KOPT-K1 (cell line): ENCODE data around the gene C2.
"Not testable (repeated sequence)": the region's sequence is repeated elsewhere in the genome, so short reads cannot be mapped to it uniquely, and the experiment has no call there.

Experiments
- H3K27ac ChIP-seq: fragments of 200-600 bp; sonication (generic); 2 replicates; pipeline ENCODE4 v1.5.1; 2016; ENCODE audit warnings: antibody characterized with exemption, mild to moderate bottlenecking, low read depth, low read length; ENCODE audit not compliant: poor library complexity, severe bottlenecking
- H3K36me3 ChIP-seq: fragments of 200-600 bp; sonication (generic); 2 replicates; pipeline ENCODE4 v1.5.1; 2017; ENCODE audit warnings: antibody characterized with exemption, mild to moderate bottlenecking, low read length, moderate library complexity; ENCODE audit not compliant: insufficient read depth
- H3K9me3 ChIP-seq: fragments of 200-600 bp; sonication (generic); 2 replicates; pipeline ENCODE4 v1.5.1; 2017; ENCODE audit warnings: antibody characterized with exemption, low read length, mild to moderate bottlenecking; ENCODE audit not compliant: insufficient read depth, poor library complexity, severe bottlenecking

Gene C2

GRCh38 chr6:31892821-31893220, 34.7 kb upstream of the C2 start:
- Histone ChIP-seq H3K36me3 (peaks cover 79% of the 10 kb centered on the region), H3K9me3 (no peaks in the 10 kb centered on the region), H3K27ac (no peak overlapping the region)

DNA sequence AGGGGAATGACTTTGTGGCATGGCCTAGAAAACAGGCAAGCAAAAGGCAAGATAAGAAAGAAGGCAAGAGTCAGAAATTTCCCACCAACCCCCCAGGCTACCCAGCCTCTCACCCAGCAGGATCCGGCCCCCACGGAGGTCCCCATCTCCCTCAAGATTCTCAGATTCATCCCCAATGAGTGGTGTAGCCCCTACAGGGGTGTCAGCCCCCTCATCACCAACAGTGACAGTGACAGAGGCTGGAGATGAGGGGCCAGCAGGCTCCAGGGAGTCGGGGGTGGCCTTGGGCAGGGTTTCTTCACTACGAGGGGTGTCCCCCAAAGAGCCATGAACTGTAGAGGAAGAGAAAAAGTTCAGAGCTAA, 31.0 kb upstream of the C2 start:
- Histone ChIP-seq H3K27ac (peak overlapping the region; percentile 84), H3K9me3 (no peaks in the 10 kb centered on the region), H3K36me3 (peaks cover 48% of the 10 kb centered on the region)

GRCh38 chr6:31896856-31897611, 30.5 kb upstream of the C2 start:
- H3K36me3 ChIP-seq, result peaks cover 42% of the 10 kb centered on the region
- peak overlapping the region; percentile 84 for H3K27ac ChIP-seq
- H3K9me3 ChIP-seq, result no peaks in the 10 kb centered on the region

DNA sequence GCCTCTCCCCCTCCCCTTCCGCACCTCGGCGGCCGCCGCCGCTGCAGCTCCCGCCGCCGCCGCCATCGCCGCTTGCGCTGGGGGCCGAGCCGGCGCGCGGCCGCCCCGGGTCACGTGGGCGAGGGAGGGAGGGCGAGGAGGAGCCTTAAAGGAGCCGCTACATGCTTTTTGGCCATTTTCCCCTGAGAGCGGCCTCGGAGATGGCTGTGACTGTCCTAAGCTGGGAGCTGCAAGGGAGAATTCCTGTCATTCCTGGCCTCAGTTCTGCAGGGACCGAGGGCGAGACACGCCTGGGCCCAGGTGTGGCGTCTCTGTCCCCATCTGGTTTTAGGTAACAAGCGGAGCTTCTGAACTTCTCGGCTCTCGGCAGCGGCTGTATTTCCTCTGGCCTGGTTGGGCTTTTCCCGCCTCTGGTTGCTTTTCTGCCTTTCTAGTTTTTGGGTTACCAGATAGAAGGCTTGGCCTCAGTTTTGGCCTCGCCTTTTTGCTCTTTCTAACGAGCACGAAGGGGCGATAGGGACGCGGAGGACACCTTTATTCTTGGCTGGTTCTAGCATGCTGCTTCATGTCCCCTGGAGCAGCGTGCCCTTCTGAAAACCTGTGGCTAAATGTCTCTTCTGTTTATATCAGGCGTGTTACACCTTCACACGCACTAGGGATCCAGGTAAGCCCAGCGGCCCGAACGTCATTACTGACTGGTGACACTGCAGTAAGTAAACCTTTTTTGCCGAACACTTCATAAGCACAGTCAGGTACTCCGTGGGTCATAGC, 29.7 kb upstream of the C2 start, which contains the start of gene EHMT2:
Gene EHMT2 (minus strand): TSS at position 87 of the 771 bp plus-strand sequence. CDS start 21 bp downstream, at position 66.
- H3K36me3 ChIP-seq, result peaks cover 35% of the 10 kb centered on the region
- H3K9me3 ChIP-seq, result no peaks in the 10 kb centered on the region
- peak within 1 kb of the TSS; percentile 84 for H3K27ac ChIP-seq

DNA sequence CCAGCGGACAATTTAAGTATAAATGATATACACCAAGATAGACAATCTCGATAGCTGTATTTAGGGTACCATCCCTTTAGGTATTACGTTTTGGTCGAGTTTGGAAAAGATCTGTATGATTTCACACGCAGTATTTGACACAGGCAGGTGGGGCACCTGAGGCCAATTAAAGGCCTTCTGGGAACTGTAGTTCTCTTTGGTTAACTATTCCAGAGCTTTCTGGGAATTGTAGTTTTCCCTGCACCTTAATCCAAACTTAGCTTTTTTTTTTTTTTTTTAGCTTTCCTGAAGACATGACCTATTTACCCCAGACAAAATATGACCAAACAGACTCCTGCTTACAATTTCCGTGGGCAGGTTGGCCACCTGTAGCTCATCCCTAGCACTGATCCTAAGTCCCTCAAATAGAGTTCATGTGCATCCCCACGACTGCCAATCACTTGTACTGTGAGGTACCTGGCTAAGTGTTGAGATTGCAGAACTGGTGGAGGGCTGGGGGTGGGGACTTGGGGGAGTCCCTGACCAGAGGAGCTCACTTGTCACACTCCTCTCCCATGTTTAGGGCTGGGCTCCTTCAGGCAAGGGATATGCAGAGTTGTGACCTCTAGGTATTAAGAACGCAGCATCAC, 29.0 kb upstream of the C2 start:
- H3K9me3 ChIP-seq, result no peaks in the 10 kb centered on the region
- peaks cover 28% of the 10 kb centered on the region for H3K36me3 ChIP-seq
- peak overlapping the region; percentile 84 for H3K27ac ChIP-seq

DNA sequence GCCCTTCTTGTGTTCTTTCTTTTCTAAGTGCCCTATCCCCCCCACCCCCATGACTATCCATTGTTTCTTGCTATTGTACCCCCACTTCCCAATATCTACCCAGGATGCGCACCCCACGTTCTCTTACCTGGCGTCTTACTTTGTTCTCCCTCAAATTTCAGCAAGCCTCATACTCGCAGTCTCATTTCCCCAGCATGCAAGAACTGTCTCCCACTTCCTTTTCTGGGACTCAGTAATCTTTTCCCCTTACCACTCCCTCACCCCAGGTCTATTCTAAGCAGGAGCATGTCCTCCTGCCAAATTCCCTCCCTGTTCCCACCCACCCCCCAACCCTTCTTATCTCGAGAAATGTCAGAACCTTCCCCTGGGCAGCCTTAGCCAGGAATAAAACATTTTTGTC, 28.3 kb upstream of the C2 start:
- H3K9me3 ChIP-seq, result no peaks in the 10 kb centered on the region
- H3K36me3 ChIP-seq, result peaks cover 23% of the 10 kb centered on the region
- no peak overlapping the region for H3K27ac ChIP-seq

GRCh38 chr6:31899882-31900722, 27.4 kb upstream of the C2 start:
- Histone ChIP-seq H3K27ac (no peak overlapping the region), H3K36me3 (peaks cover 14% of the 10 kb centered on the region), H3K9me3 (no peaks in the 10 kb centered on the region)

- Histone ChIP-seq H3K9me3 (no peaks in the 10 kb centered on the region), H3K27ac (peak overlapping the region; percentile 81), H3K36me3 (peaks cover 5% of the 10 kb centered on the region)
Measured at GRCh38 chr6:31900917-31901414, 26.6 kb upstream of the C2 start.

GRCh38 chr6:31901415-31901952, 26.0 kb upstream of the C2 start:
- Histone ChIP-seq H3K9me3 (no peaks in the 10 kb centered on the region), H3K36me3 (0 out of 2 replicates have a peak, but pooled peaks cover under 1% of the 10 kb centered on the region), H3K27ac (peak overlapping the region; percentile 81)

GRCh38 chr6:31901953-31902643, 25.4 kb upstream of the C2 start, which contains the start of gene ZBTB12:
Gene ZBTB12 (minus strand): TSS chr6:31902086. CDS start chr6:31901305, 781 bp downstream.
- Histone ChIP-seq H3K27ac (peak within 1 kb of the TSS; percentile 81), H3K9me3 (no peaks in the 10 kb centered on the region), H3K36me3 (no peaks in the 10 kb centered on the region)

DNA sequence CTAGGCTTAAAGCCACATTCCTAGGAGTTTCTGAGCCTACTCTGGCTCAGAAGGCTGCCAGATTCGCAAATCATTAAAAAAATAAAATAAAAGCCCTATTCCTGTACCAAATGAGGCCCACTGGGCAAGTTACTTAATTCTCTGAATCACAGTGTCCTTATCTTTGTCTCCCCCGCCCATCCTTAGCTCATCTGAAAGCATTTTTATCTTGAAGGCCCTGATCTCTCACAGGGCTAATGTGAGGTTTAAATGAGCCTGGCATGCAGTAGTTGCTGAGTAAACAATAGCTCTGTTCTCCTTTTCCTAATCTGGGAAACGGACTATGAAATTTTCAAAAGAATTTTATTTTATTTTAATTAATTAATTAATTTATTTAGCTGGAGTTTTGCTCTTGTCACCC, 23.6 kb upstream of the C2 start:
- Histone ChIP-seq H3K9me3 (no peaks in the 10 kb centered on the region), H3K27ac (no peak overlapping the region), H3K36me3 (no peaks in the 10 kb centered on the region)

- no peak overlapping the region for H3K27ac ChIP-seq
- H3K9me3 ChIP-seq, result no peaks in the 10 kb centered on the region
- no peaks in the 10 kb centered on the region for H3K36me3 ChIP-seq
Measured at GRCh38 chr6:31905041-31905440, 22.5 kb upstream of the C2 start.

DNA sequence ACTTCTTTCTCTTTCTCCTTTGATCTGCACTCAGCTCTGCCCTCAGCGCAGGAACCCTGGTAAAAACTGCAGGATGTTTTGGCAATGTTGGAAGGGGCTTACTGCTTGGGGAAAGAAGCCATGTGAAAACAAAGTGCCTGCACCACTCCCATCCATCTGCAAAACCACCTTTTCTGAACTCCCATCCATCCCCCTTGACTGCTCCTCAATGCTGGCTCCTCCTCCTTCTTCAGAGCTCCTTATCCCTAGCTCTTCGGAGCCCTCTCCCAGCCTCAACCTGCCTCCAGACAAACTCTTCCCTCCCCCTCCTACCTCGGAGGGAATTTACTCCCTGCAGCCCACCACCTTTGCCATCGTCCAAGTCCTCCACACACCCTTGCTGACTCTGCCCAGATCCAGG, 21.4 kb upstream of the C2 start:
- Histone ChIP-seq H3K9me3 (no peaks in the 10 kb centered on the region), H3K27ac (no peak overlapping the region), H3K36me3 (no peaks in the 10 kb centered on the region)

DNA sequence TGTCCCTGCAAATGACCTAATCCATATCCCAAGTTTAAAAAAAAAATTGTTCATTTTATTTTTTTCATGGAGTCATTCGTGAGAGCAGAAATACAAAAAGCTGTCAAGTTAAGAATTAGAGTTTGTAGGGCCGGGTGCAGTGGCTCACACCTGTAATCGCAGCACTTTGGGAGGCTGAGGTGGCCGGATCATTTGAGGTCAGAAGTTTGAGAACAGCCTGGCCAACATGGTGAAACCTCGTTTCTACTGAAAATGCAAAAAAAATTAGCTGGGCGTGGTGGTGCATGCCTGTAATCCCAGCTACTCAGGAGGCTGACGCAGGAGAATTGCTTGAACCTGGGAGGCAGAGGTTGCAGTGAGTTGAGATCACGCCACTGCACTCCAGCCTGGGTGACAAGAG, 20.8 kb upstream of the C2 start:
- not testable (repeated sequence) for H3K27ac ChIP-seq, H3K36me3 ChIP-seq, H3K9me3 ChIP-seq
